Kidney (tissue), 14 donors: ENCODE measurements around the gene XYLT1. TPM values are rescaled to one million over a fixed set of nuclear protein-coding genes. Genes with fewer than 3 reads are reported as not detected.

Experiments used
- DNase-seq, 5 donors: peaks; one replicate each; pipeline ENCODE4 v3.0.0-alpha.2; 2013 to 2020
- FAIRE-seq: peaks from 2 replicates; lab custom pipeline; 2012; peaks lifted over from hg19 to GRCh38; lab: Jason Lieb, UNC
- H3K27ac ChIP-seq, 2 donors: one replicate each; pipeline ENCODE4 v1.7.0; 2013; ENCODE audit warnings: low read depth in 2 of 2, low read length in 2 of 2, inconsistent platforms in 1 of 2
- H3K27me3 ChIP-seq: one replicate; pipeline ENCODE4 v1.7.1; 2013; ENCODE audit warnings: low read length, inconsistent platforms; ENCODE audit not compliant: control insufficient read depth, insufficient read depth
- H3K36me3 ChIP-seq, 3 donors: one replicate each; pipeline versions ENCODE4 v1.7.0 to v1.7.1; 2013; ENCODE audit warnings: low read length in 3 of 3, control low read depth in 1 of 3, inconsistent platforms in 1 of 3; ENCODE audit not compliant: insufficient read depth in 3 of 3, control insufficient read depth in 2 of 3
- H3K4me1 ChIP-seq, 3 donors: one replicate each; pipeline versions ENCODE4 v1.7.0 to v1.7.1; 2013; ENCODE audit warnings: low read length in 3 of 3, inconsistent platforms in 1 of 3, low read depth in 1 of 3; ENCODE audit not compliant: control insufficient read depth in 2 of 3, insufficient read depth in 2 of 3
- H3K4me3 ChIP-seq, 3 donors: one replicate each; pipeline versions ENCODE4 v1.7.0 to v1.8.1; 2013; ENCODE audit warnings: low read length in 3 of 3, control low read depth in 1 of 3, inconsistent platforms in 1 of 3
- H3K9ac ChIP-seq, 3 donors: one replicate each; pipeline versions ENCODE4 v1.7.0 to v1.7.1; 2013; ENCODE audit warnings: low read length in 3 of 3, control low read depth in 1 of 3, inconsistent platforms in 1 of 3
- H3K9me3 ChIP-seq, 3 donors: one replicate each; pipeline versions ENCODE4 v1.7.0 to v1.7.1; 2013; ENCODE audit warnings: low read length in 3 of 3, control low read depth in 1 of 3, inconsistent platforms in 1 of 3; ENCODE audit not compliant: control insufficient read depth in 2 of 3, insufficient read depth in 1 of 3
- intact Hi-C: fragments of 100-400 bp; cut with DNase I; formaldehyde crosslinking; loops from one replicate; pipeline ENCODE4 v1.11.1; 2022
- polyA plus RNA-seq: library from polyadenylated mRNA; stranded (reverse); fragments of 350-450 nt; fragmentation: Illumina TruSeq; extraction: RNeasy Lipid Tissue Mini Kit (QIAGEN cat#74804); gene quantifications from one replicate; pipeline ENCODE4 v1.2.3, GENCODE V29; 2014; ENCODE audit warnings: low read depth, low replicate concordance; ENCODE audit not compliant: insufficient read depth
- total RNA-seq: library from RNA; stranded (reverse); fragmentation: NEBNext Ultra II Directional; extraction: Animal tissue kit (Norgen Biotek cat#: 25700); gene quantifications from one replicate; pipeline ENCODE4 v1.2.1, GENCODE V29; 2021
- TF ChIP-seq, protein P1 (sequence below): IDR thresholded peaks from 3 replicates; pipeline ENCODE4 v1.5.1; 2012; ENCODE audit warnings: mild to moderate bottlenecking, moderate library complexity, borderline replicate concordance; ENCODE audit not compliant: insufficient read depth; ENCODE audit errors: extremely low read depth
- donor health status: control.
- donor health status: control.
- donor health status: control.
- donor health status: control.
- donor health status: control.
- donor health status: DM: yes; HTN: yes; CAD: no.
- donor health status: Normal renal cell carcinoma (clear cell type).

Gene XYLT1
- total and polyA plus RNA-seq, 2 donors from 2014 or later: 0.52 to 7.6 TPM

DNA sequence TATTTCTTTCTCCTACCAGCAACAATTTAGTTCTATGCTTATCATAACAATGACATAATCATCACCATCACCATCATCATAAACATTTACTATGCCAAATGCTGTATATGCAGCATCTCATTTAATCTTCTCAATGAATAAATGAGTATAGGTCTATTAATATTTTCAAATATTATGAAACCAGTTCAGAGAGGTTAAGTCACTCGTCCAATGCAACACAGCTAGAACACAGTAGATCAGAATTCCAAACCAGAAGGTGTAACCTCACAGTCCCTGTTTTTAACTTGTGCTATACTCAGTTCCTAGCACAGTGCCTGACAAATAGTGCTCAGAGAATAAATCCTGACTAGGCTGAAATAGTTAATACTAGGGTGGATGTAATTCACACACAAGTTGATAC, 314.8 kb downstream of the XYLT1 start:
- no peaks in the 10 kb centered on the region for H3K4me1 ChIP-seq
- H3K4me3 ChIP-seq: no peak overlapping the region
- TF ChIP-seq, protein P1, sequence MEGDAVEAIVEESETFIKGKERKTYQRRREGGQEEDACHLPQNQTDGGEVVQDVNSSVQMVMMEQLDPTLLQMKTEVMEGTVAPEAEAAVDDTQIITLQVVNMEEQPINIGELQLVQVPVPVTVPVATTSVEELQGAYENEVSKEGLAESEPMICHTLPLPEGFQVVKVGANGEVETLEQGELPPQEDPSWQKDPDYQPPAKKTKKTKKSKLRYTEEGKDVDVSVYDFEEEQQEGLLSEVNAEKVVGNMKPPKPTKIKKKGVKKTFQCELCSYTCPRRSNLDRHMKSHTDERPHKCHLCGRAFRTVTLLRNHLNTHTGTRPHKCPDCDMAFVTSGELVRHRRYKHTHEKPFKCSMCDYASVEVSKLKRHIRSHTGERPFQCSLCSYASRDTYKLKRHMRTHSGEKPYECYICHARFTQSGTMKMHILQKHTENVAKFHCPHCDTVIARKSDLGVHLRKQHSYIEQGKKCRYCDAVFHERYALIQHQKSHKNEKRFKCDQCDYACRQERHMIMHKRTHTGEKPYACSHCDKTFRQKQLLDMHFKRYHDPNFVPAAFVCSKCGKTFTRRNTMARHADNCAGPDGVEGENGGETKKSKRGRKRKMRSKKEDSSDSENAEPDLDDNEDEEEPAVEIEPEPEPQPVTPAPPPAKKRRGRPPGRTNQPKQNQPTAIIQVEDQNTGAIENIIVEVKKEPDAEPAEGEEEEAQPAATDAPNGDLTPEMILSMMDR: no peak
- no peak overlapping the region for H3K27ac ChIP-seq
- FAIRE-seq (no peak), DNase-seq (no peak)
- no peak overlapping the region for H3K9ac ChIP-seq
- H3K36me3 ChIP-seq: no peaks in the 10 kb centered on the region
- intact Hi-C loops: no loop called here
- no peaks in the 10 kb centered on the region for H3K27me3 ChIP-seq
- H3K9me3 ChIP-seq: no peaks in the 10 kb centered on the region

DNA sequence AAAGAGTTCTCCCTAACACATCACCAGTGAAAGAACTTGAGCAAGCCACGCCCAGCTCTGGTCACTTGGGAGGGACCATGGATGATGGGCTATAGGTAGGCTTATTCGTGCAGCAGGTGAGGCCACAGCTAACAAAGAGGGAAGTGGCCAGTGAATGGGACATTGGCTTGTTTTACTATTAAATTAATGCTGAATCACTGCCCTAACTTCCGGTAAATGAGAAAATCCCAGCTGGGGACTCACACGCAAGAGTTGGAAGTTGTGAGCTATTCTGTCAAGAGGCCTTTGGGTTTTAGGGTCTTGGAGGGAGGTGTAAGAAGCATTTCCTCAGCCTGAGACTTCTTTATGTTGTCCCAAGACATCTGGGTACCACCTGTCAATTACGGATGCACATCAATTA, 315.3 kb downstream of the XYLT1 start:
- Histone ChIP-seq H3K4me3 (no peak overlapping the region), H3K4me1 (no peaks in the 10 kb centered on the region), H3K9me3 (no peaks in the 10 kb centered on the region), H3K9ac (no peak overlapping the region), H3K36me3 (no peaks in the 10 kb centered on the region), H3K27me3 (no peaks in the 10 kb centered on the region), H3K27ac (no peak overlapping the region)
- intact Hi-C loops: no loop called here
- DNase-seq (no peak), FAIRE-seq (no peak)
- TF ChIP-seq, protein P1: no peak

DNA sequence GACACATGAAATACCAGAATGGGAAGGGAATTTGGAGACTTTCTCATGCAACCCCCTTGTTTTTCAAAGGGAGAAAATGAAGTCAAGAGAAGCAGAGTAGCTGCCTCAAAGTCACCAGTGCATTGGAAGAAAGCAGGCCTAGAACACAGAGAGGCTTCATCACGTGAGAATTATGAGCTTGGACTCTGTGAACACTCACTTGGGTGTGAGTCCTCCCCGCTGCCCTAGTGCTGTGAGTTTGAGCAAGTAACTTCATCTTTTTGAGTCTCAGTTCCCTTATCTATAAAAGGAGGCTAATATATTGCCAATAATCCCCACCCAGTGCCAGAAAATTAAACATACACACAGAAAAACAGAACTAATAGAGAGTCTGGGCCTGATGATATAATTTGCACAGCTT, 315.8 kb downstream of the XYLT1 start:
- FAIRE-seq: no peak
- TF ChIP-seq, protein P1: no peak
- intact Hi-C loops: no loop called here

DNA sequence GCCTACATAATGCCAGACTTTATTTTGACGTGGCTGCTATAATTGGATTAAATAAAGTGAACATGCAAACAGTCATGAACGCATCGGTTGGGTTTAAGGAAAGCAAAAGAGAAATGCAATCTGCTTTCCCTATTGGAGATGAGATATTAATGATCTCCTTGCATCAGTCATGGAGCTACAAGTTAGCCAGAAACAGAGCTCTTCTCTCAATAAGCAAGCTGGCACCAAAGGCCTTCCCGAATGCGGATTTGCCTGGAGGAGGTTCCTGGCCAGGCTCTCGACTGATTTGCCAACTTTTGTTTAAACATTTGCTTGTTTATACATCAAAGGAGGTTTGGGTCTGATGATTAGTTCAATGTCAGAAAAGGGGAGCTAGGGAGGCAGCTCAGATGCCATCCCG, 318.4 kb downstream of the XYLT1 start:
- no peaks in the 10 kb centered on the region for H3K27me3 ChIP-seq
- no peak for FAIRE-seq
- H3K4me3 ChIP-seq: no peak overlapping the region
- no peak overlapping the region for H3K27ac ChIP-seq
- H3K36me3 ChIP-seq: no peaks in the 10 kb centered on the region
- H3K9ac ChIP-seq: no peak overlapping the region
- no peaks in the 10 kb centered on the region for H3K9me3 ChIP-seq
- DNase-seq: no peak
- H3K4me1 ChIP-seq: no peaks in the 10 kb centered on the region
- TF ChIP-seq, protein P1: no peak
- intact Hi-C loops: no loop called here

More for the DNA sequence above, 315.8 kb downstream of the XYLT1 start:
- Histone ChIP-seq H3K9ac (no peak overlapping the region), H3K36me3 (no peaks in the 10 kb centered on the region), H3K4me3 (no peak overlapping the region), H3K9me3 (no peaks in the 10 kb centered on the region), H3K27me3 (no peaks in the 10 kb centered on the region), H3K27ac (no peak overlapping the region), H3K4me1 (no peaks in the 10 kb centered on the region)
- DNase-seq: no peak
